Effector memory CD8-positive, alpha-beta T cell (primary cell): ENCODE measurements around the gene HOXC12.

Experiments used
- ATAC-seq: fragments of 150-1000 bp; cut with Tn5 transposase; replicated peaks from 2 replicates; pipeline ENCODE4 v1.10.0; 2021; ENCODE audit warnings: mild to moderate bottlenecking, moderate library complexity
- DNase-seq, 3 experiments: peaks; one replicate each; pipeline ENCODE4 v3.0.0; 2021
- H3K27ac Mint-ChIP-seq, 2 donors: one replicate each; pipeline ENCODE4 v1.8.0; 2022; ENCODE audit warnings: mild to moderate bottlenecking in 2 of 2, mixed read lengths in 2 of 2, moderate library complexity in 2 of 2
- H3K27me3 Mint-ChIP-seq, 2 donors: one replicate each; pipeline ENCODE4 v1.8.0; 2022; ENCODE audit warnings: mixed read lengths in 2 of 2
- H3K36me3 Mint-ChIP-seq: one replicate; pipeline ENCODE4 v1.8.0; 2022; ENCODE audit warnings: mild to moderate bottlenecking, moderate library complexity, mixed read lengths; ENCODE audit not compliant: insufficient read depth
- H3K4me1 Mint-ChIP-seq, 2 donors: one replicate each; pipeline ENCODE4 v1.8.0; 2022; ENCODE audit warnings: low read depth in 2 of 2, mixed read lengths in 2 of 2
- H3K4me3 Mint-ChIP-seq, 2 donors: one replicate each; pipeline ENCODE4 v1.8.0; 2022; ENCODE audit warnings: mild to moderate bottlenecking in 2 of 2, mixed read lengths in 2 of 2, moderate library complexity in 2 of 2
- H3K9me3 Mint-ChIP-seq, 2 donors: one replicate each; pipeline ENCODE4 v1.8.0; 2022; ENCODE audit warnings: mixed read lengths in 2 of 2

HOXC12 gene

GRCh38 chr12:53955776-53956250 lies 1.1 kb downstream of the HOXC12 start:
- no peak for ATAC-seq
- DNase-seq: no peak
- Mint-ChIP-seq H3K36me3 (peaks cover 48% of the 10 kb centered on the region), H3K27ac (peak overlapping the region; percentile 2 to 52), H3K9me3 (peaks cover 0 to 2% of the 10 kb centered on the region in 2 donors), H3K4me1 (peaks cover 32 to 44% of the 10 kb centered on the region in 2 donors), H3K27me3 (peaks cover 93 to 95% of the 10 kb centered on the region in 2 donors), H3K4me3 (peak overlapping the region; percentile 3 to 50)

- Mint-ChIP-seq H3K9me3 (peaks cover 0 to 2% of the 10 kb centered on the region in 2 donors), H3K4me1 (peaks cover 32 to 41% of the 10 kb centered on the region in 2 donors), H3K27me3 (peaks cover 91 to 92% of the 10 kb centered on the region in 2 donors), H3K36me3 (peaks cover 47% of the 10 kb centered on the region), H3K27ac (peak overlapping the region; percentile 2 to 52), H3K4me3 (peak overlapping the region; percentile 3 to 50)
- ATAC-seq (peak; percentile 47), DNase-seq (no peak)
Measured at GRCh38 chr12:53956251-53956887, 1.7 kb downstream of the HOXC12 start.

- peaks cover 84 to 92% of the 10 kb centered on the region in 2 donors for H3K27me3 Mint-ChIP-seq
- DNase-seq: no peak
- ATAC-seq: no peak
- peak overlapping the region; percentile 3 to 10 for H3K4me3 Mint-ChIP-seq
- H3K9me3 Mint-ChIP-seq: peaks cover 0 to 2% of the 10 kb centered on the region in 2 donors
- H3K36me3 Mint-ChIP-seq: peaks cover 45% of the 10 kb centered on the region
- peaks cover 32 to 36% of the 10 kb centered on the region in 2 donors for H3K4me1 Mint-ChIP-seq
- no peak overlapping the region for H3K27ac Mint-ChIP-seq
Measured at GRCh38 chr12:53956914-53957536, 2.3 kb downstream of the HOXC12 start.

- Mint-ChIP-seq H3K4me3 (no peak overlapping the region), H3K27ac (peak overlapping the region in 1 of 2 donors; percentile 53), H3K9me3 (peaks cover 0 to 2% of the 10 kb centered on the region in 2 donors), H3K4me1 (peaks cover 32% of the 10 kb centered on the region in 2 donors), H3K36me3 (peaks cover 35% of the 10 kb centered on the region), H3K27me3 (peaks cover 83 to 92% of the 10 kb centered on the region in 2 donors)
- DNase-seq: no peak
- no peak for ATAC-seq
Measured at GRCh38 chr12:53958128-53958527, 3.4 kb downstream of the HOXC12 start.

- Mint-ChIP-seq H3K4me3 (peak overlapping the region in 1 of 2 donors; percentile 42), H3K9me3 (peaks cover 0 to 2% of the 10 kb centered on the region in 2 donors), H3K27ac (no peak overlapping the region), H3K4me1 (peaks cover 29 to 31% of the 10 kb centered on the region in 2 donors), H3K36me3 (peaks cover 30% of the 10 kb centered on the region), H3K27me3 (peaks cover 83 to 92% of the 10 kb centered on the region in 2 donors)
- ATAC-seq (no peak), DNase-seq (no peak)
Measured at GRCh38 chr12:53959314-53959713, 4.6 kb downstream of the HOXC12 start.

GRCh38 chr12:53960187-53961024 lies 5.7 kb downstream of the HOXC12 start:
- Mint-ChIP-seq H3K4me1 (peaks cover 36 to 38% of the 10 kb centered on the region in 2 donors), H3K9me3 (peaks cover 0 to 2% of the 10 kb centered on the region in 2 donors), H3K36me3 (peaks cover 33% of the 10 kb centered on the region), H3K4me3 (peak overlapping the region in 1 of 2 donors; percentile 31), H3K27ac (no peak overlapping the region), H3K27me3 (peaks cover 88 to 98% of the 10 kb centered on the region in 2 donors)
- DNase-seq (no peak), ATAC-seq (no peak)

GRCh38 chr12:53961025-53961761 lies 6.5 kb downstream of the HOXC12 start:
- peaks cover 33% of the 10 kb centered on the region for H3K36me3 Mint-ChIP-seq
- peaks cover 88 to 98% of the 10 kb centered on the region in 2 donors for H3K27me3 Mint-ChIP-seq
- no peak for DNase-seq
- no peak overlapping the region for H3K27ac Mint-ChIP-seq
- peaks cover 33 to 38% of the 10 kb centered on the region in 2 donors for H3K4me1 Mint-ChIP-seq
- H3K4me3 Mint-ChIP-seq: peak overlapping the region in 1 of 2 donors; percentile 31
- H3K9me3 Mint-ChIP-seq: peaks cover 0 to 2% of the 10 kb centered on the region in 2 donors
- ATAC-seq: no peak

- Mint-ChIP-seq H3K4me3 (no peak overlapping the region), H3K4me1 (peaks cover 27 to 35% of the 10 kb centered on the region in 2 donors), H3K27me3 (peaks cover 88 to 98% of the 10 kb centered on the region in 2 donors), H3K36me3 (peaks cover 30% of the 10 kb centered on the region), H3K9me3 (peaks cover 0 to 2% of the 10 kb centered on the region in 2 donors), H3K27ac (no peak overlapping the region)
- ATAC-seq (no peak), DNase-seq (no peak)
Measured at GRCh38 chr12:53963005-53963404, 8.3 kb downstream of the HOXC12 start.

- Mint-ChIP-seq H3K4me1 (peaks cover 27 to 34% of the 10 kb centered on the region in 2 donors), H3K9me3 (peaks cover 0 to 2% of the 10 kb centered on the region in 2 donors), H3K27me3 (peaks cover 88 to 98% of the 10 kb centered on the region in 2 donors), H3K4me3 (peak overlapping the region; percentile 43 to 44), H3K36me3 (peaks cover 30% of the 10 kb centered on the region), H3K27ac (no peak overlapping the region)
- ATAC-seq (no peak), DNase-seq (no peak)
Measured at GRCh38 chr12:53963434-53964314, 9.0 kb downstream of the HOXC12 start.

GRCh38 chr12:53964315-53964713 lies 9.6 kb downstream of the HOXC12 start:
- Mint-ChIP-seq H3K9me3 (peaks cover 0 to 2% of the 10 kb centered on the region in 2 donors), H3K36me3 (peaks cover 32% of the 10 kb centered on the region), H3K27me3 (peaks cover 88 to 98% of the 10 kb centered on the region in 2 donors), H3K27ac (no peak overlapping the region), H3K4me1 (peaks cover 27 to 34% of the 10 kb centered on the region in 2 donors), H3K4me3 (peak overlapping the region in 1 of 2 donors; percentile 43)
- no peak for DNase-seq
- ATAC-seq: no peak

- Mint-ChIP-seq H3K36me3 (peaks cover 27% of the 10 kb centered on the region), H3K9me3 (no peaks in the 10 kb centered on the region), H3K27me3 (peaks cover 86 to 98% of the 10 kb centered on the region in 2 donors), H3K27ac (no peak overlapping the region), H3K4me1 (peaks cover 25 to 28% of the 10 kb centered on the region in 2 donors), H3K4me3 (peak overlapping the region; percentile 5 to 36)
- DNase-seq: no peak
- ATAC-seq: no peak
Measured at GRCh38 chr12:53965281-53966084, 10.8 kb downstream of the HOXC12 start.
